HG03457 (cell line): ENCODE measurements around the gene LUZP1.
"Not testable (repeated sequence)": the region's sequence is repeated elsewhere in the genome, so short reads cannot be mapped to it uniquely, and the experiment has no call there.

Source experiments
- ATAC-seq: cut with Tn5 transposase; IDR thresholded peaks from one replicate; pipeline ENCODE4 v1.9.1; 2021; ENCODE audit warnings: moderate number of reproducible peaks; ENCODE audit not compliant: unreplicated experiment

Gene LUZP1

GRCh38 chr1:23168445-23169194 is at the start of gene LUZP1:
Gene LUZP1, minus strand, starts transcription at chr1:23168856.
- no peak for ATAC-seq

- no peak for ATAC-seq
These were observed 48.9 kb upstream of the LUZP1 start, which contains the start of gene HTR1D for GRCh38 chr1:23217421-23218115. Gene HTR1D, minus strand, starts transcription at chr1:23217502. Its CDS starts 23,283 bp downstream, at chr1:23194219.

GRCh38 chr1:23216771-23217420 is 48.2 kb upstream of the LUZP1 start:
- no peak for ATAC-seq

DNA sequence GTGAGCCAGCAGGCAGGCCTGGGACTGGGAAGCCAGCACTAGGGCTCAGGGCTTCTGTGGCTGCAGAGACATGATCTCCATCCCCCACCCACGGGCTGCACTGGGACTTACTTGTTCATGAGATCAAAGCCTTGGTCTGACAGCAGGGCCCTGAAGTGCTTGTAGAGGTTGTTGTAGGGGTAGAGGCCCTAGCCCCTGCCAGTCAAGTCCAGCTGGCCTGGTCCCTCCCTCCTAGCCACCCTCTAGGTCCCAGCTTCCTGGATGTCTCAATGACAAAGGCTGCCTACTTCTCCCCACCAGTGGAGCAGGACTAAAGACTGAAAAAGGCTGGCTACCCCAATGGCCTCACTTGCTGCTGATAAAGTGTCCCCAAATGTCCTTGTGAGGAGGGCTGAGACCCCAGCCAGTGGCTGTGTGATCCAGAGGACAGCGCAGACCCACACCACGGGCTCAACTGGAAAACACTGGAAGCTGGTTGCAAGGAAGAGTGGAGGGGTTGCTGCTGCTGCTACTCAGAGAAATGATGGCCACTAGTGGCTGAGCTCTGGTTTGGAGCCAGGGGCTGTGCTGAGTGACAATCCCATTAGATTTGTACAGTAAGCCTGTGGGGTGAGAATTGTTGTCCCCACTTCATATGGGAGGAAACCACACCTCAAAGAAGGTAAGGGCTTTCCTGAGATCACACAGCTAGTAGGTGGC is 47.2 kb upstream of the LUZP1 start:
- ATAC-seq, result no peak

DNA sequence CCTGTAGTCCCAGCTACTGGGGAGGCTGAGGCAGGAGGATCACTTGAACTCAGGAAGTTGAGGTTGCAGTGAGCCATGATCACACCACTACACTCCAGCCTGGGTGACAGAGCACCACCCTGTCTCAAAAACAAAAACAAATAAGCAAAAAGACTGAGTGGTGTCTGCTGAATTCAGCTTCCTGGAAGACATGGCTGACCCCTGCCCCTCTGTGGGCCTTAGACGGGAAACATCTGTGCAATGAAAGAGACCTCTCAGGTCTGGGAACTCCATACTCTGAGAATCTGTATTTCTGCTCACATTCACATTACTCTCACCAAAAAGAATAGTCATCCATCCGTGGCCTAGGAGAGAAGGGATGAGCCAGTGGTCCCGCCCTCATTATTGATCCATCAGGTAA is 46.6 kb upstream of the LUZP1 start:
- no peak for ATAC-seq

DNA sequence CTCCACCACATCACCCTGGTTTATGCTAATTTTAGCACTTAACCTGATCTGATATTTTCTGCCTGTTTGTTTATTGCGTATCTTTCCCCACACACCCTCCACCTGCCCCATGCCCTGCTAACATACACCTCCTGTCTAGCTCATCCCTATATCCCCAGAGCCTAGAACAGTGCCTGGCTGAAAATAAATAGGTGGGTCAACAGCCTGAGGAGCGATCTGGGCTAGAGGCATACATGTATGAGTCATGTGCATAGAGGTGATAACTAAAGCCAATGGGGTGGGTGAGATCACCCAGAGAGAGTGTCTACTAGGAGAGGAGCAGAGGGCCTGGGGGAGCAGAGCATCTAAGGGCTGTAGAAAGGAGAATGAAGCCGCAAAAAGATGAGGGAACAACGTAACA is 46.0 kb upstream of the LUZP1 start:
- ATAC-seq, result no peak

DNA sequence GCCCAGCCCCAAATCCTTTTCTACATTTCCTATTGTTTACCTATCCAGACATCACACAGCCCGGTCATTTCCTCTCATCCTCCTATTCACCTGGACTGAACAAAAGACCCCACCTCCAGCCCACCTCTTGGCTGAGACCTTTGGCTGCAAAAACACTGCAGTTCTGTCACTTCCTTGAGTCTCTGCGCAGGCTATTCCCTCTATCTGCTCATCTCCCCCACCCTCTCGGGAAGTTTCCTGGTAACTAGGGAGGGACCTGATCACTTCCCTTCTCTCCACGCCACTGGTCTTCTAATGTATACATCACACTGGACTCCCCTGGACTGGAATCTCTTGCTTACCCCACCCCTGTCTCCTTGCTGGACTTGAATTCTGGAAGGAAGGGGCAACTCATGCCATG is 43.3 kb upstream of the LUZP1 start:
- no peak for ATAC-seq

- no peak for ATAC-seq
These were observed 42.3 kb upstream of the LUZP1 start for GRCh38 chr1:23210963-23211362.

DNA sequence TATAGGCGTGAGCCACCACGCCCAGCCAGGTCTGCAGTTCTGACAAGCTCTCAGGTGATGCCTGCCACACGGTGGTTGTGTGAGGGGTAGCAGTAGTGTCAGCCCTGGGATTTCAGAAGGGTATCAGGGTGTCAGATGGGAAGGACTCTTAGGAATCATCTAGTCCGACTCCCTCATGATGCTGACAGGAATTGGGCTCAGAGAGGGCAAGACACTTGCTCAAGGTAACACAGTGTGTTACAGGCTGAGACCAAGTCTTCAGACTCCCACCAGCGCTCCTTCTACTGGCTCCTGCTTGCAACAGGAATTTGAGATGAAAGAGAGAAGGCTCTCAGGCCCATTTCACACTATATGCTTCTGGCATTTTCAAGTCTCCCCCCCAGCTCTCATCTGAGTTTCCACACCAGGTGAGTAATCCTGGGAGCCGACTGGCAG is 41.7 kb upstream of the LUZP1 start:
- no peak for ATAC-seq

GRCh38 chr1:23209770-23210169 is 41.1 kb upstream of the LUZP1 start:
- no peak for ATAC-seq

DNA sequence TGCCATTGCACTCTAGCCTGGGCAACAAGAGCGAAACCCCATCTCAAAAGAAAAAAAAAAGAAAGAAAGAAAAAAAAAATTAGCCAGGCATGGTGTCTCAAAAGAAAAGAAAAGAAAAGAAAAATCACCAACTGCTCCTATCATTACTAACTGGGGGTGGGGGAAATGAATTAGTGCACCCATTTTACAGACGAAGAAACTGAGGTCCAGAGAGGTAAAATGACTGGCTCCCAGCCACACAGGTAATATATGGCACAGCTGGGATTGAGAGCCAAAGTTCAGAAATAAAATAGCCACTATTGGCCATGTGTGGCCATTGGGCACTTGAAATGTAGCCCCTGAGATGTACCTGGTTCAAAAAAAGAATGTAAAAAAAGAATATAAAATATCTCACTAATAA is 39.9 kb upstream of the LUZP1 start:
- no peak for ATAC-seq

- ATAC-seq, result not testable (repeated sequence)
These were observed 39.1 kb upstream of the LUZP1 start for GRCh38 chr1:23207733-23208132.

DNA sequence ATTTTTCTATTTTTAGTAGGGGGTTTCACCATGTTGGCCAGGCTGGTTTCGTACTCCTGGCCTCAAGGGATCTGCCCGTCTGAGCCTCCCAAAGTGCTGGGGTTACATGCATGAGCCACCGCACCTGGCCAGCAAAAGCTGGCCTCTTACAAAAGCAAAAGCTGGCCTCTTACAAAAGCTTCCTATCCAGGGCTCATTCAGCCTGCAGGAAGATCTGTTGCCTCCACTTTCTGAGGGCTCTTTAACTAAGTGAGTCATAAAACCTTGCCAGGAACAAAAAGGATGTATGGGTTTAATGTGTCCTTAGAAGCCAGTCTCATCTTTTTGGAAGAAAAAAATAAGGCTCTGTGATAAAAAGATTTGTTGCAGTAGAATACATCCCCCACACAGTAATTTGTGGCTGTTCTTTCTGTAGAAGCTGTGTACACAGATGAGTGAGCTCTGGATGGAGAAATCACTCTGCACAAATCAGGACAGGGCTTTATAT is 33.6 kb upstream of the LUZP1 start:
- ATAC-seq, result no peak

GRCh38 chr1:23200883-23201282 is 32.2 kb upstream of the LUZP1 start:
- ATAC-seq, result no peak

DNA sequence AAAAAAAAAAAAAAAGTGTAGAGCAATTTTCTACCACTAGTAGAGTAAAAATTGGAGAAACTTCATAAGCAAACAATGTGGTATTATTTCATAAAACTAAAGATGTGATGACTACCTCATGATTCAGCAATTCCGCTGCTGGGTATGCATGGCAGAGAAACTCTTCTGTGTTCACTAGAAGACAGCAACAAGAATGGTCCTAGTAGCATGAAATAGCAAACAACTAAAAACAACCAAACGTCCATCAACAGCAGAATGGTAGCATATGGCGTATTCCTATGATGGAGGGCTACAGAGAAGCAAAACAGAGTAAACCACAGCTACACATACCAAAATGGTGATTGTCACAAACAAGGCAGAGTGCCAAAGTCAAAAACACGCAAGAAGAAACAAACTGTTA is 29.7 kb upstream of the LUZP1 start:
- no peak for ATAC-seq

DNA sequence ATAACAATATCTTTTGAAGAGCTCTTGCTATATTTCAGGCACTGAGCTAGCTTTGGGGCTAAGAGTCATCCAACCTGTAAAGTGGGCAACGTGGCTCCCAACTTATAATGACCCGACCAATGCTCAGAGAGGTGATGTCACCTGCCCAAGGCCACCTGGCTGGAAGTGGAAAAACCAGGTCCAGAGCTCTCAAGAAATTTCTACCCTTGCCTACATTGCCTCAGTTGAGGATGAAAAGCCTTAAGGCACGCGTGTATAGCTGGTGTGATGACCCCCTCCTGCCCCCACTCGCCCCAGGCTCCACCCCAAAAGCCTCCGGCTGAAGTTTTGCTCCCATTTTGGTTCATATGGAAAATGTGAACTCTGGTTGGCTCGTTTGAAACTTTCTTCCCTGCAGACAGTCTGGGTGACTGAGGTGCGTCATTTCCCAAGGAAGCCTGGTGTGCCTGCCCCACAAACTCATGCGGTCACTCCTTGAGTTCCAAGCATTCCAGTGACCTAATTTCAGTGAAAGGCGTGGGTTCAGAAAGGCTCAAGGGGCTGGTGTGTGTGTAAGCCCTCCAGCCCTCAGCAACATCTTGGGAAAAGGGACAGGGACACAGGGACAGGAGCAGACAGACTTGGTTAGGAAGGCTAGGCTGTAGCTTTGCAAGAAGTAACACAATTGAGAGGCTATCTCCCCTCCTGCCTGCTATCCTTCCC is 28.1 kb upstream of the LUZP1 start:
- no peak for ATAC-seq

DNA sequence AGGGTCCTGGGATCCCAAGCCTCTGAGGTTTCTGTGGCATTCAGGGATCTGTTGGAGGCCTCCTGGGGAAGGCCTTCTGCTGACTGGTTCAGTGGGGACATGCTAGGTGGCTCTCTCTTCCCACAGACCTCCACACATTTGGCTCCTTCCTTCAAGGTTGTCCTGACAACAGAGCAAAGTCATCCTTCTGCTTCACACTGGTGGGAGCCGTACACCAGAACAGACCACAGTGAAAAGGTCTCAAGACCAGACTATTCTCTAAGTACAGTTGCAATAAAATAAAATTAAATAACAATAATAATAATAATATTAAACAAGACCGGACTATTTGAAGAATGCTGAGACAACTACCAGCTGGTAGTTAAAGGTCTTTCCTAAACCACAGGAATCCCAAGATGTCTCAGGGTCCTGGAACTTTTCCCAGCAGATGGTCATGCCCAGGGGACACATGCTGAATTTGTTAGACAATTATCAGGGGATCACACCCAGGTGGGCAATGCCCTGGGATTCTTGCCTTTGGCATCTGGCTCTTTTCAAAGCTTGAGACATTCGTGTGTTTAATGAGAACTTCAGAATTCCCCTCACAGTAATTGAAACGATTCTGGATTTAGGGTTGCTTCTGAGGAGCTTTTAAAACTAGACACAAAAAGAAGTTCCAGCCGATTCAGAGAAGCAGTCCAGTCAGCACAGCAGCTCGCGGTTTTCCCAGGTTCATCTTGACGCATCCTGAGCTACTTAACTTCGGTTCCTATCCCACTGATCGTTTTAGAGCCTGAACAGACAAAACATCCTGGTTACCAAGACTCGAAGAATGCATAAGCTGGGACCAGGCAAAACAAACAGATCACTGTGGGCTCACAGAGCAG is 25.7 kb upstream of the LUZP1 start:
- no peak for ATAC-seq

DNA sequence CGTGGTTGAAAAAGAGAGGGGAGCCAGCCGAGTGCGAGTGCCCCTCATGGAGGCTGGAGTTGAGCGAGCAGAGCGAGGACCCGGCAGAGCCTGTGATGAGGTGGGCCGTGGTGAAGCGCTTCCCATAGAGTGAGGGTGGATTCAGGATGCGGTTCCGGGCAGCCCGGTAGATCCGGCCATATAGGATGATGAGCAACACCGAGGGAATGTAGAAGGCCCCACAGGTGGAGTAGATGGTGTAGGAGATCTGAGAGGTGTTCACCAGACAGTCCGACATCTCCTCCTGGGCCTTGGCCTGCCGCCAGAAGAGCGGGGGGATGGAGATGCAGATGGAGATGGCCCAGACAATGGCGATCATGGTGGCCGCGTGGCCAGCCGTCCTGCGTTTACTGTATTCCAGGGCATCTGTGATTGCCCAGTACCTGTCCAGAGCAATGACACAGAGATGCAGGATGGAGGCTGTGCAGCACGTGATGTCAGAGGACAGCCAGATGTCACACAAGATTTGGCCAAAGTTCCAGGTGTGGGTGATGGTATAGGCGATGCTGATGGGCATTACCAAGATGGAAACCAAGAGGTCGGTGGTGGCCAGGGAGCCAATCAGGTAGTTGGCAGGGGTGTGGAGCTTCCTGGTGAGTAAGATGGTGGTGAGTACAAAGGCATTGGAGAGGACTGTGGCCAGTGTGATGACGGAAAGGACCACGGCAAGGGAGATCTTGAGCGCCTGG is 24.9 kb upstream of the LUZP1 start:
- no peak for ATAC-seq

GRCh38 chr1:23191199-23191598 is 22.5 kb upstream of the LUZP1 start:
- no peak for ATAC-seq
